ENCODE results near the gene KRTAP10-2.

KRTAP10-2 gene

DNA sequence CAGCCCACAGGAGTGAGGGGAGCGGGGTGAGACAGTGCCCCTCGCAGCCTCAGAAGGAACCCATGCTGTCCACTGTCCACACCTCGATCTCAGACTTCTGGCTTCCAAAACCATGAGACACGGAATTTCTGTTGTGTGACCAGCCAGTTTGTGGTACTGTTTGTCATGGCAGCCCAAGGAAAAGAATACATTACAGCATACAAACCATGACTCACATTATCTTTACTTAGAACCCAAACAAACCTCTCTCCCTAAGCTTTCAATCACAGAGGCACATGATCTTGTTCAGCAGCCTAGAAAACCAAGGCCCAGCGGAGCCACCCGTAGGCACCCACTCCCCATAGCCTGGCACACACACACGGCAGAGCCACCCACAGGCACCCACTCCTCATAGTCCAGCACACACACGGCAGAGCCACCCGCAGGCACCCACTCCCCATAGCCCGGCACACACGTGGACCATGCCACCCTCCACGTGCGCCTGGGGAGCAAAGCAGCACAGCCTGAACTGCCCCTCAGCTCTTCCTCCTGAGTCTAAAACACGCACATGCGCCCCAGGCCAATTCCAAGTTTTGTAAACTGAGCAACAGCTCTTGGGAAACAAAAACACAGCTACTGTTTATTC lies 21.8 kb upstream of the KRTAP10-2 start:
- Histone ChIP-seq H4K20me1 (ENCODE audit: insufficient read depth, low read length) (no peaks in the 10 kb centered on the region), H2AFZ (ENCODE audit: low read depth, low read length) (no peak overlapping the region), H3K9ac (ENCODE audit: low read depth, low read length) (no peak overlapping the region), H3K27me3 (ENCODE audit: insufficient read depth, low read length, poor library complexity) (no peaks in the 10 kb centered on the region), H3K36me3 (ENCODE audit: insufficient read depth, low read length) (no peaks in the 10 kb centered on the region), H3K4me3 (ENCODE audit: low read depth in 1 of 2, low read length in 2 of 2) (no peak overlapping the region), H3K27ac (ENCODE audit: low read length) (no peak overlapping the region), H3K79me2 (ENCODE audit: insufficient read depth, low read length) (no peaks in the 10 kb centered on the region), H3K9me3 (ENCODE audit: insufficient read depth, low read length, severe bottlenecking) (no peaks in the 10 kb centered on the region), H3K4me2 (ENCODE audit: insufficient read depth, low read length) (no peak overlapping the region), H3K4me1 (ENCODE audit: insufficient read depth, low read length) (no peaks in the 10 kb centered on the region)
- no peak for ATAC-seq (ENCODE audit: insufficient read depth, low read depth)
- no peak for DNase-seq
- TF ChIP-seq EZH2 (IDR thresholded peaks at IDR 0.05; ENCODE audit: borderline replicate concordance, low read depth, low read length, severe bottlenecking), result no peak
- TF ChIP-seq, protein P1, sequence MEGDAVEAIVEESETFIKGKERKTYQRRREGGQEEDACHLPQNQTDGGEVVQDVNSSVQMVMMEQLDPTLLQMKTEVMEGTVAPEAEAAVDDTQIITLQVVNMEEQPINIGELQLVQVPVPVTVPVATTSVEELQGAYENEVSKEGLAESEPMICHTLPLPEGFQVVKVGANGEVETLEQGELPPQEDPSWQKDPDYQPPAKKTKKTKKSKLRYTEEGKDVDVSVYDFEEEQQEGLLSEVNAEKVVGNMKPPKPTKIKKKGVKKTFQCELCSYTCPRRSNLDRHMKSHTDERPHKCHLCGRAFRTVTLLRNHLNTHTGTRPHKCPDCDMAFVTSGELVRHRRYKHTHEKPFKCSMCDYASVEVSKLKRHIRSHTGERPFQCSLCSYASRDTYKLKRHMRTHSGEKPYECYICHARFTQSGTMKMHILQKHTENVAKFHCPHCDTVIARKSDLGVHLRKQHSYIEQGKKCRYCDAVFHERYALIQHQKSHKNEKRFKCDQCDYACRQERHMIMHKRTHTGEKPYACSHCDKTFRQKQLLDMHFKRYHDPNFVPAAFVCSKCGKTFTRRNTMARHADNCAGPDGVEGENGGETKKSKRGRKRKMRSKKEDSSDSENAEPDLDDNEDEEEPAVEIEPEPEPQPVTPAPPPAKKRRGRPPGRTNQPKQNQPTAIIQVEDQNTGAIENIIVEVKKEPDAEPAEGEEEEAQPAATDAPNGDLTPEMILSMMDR (IDR thresholded peaks at IDR 0.05; ENCODE audit: borderline replicate concordance, extremely low read depth, low read length, poor library complexity, severe bottlenecking), result no peak

DNA sequence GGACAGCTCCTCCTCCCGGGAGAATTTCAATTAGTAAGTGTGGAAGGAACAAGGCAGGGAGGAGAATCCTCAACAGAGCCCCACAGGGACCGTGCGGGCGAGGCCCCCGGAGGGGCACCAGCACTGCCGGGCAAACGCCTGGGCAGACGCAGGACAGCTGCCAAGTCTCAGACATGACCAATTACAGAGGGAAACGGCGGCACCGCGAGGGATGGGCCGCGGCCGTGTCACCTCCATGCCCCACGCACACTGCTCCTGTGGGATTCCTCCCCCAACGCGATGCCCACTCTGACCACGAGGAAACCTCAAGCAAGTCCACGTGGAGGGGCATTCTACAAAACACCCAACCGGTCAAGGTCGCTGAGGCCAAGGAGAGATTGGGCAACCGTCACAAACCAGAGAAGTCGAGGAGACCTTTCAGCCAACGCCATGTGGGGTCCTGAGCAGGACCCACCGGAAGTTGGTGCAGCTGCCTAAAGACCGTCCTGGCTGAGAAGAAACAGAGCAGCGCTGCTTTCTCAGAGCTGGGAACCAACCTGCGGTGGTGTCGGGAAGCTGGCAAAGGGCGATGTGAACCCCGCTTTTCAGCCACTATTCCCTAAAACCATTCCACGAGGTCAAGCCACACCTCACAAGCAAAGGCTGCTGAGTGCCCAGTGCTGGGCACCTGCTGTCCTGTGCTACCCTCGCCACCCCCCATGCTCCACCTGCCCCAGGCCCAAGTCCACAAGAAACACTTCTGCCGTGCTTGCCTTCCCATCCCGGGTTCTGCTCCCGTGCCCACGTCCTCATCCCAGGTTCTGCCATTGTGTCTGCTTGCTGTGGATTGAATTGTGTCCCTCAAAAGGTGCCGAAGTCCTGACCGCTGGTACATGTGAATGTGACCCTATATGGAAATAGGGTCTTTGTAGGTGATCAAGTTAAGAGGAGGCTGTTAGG lies 20.8 kb upstream of the KRTAP10-2 start:
- Histone ChIP-seq H3K4me3 (ENCODE audit: low read depth in 1 of 2, low read length in 2 of 2) (no peak overlapping the region), H3K9me3 (ENCODE audit: insufficient read depth, low read length, severe bottlenecking) (no peaks in the 10 kb centered on the region), H3K4me2 (ENCODE audit: insufficient read depth, low read length) (no peak overlapping the region), H3K27ac (ENCODE audit: low read length) (no peak overlapping the region), H3K27me3 (ENCODE audit: insufficient read depth, low read length, poor library complexity) (no peaks in the 10 kb centered on the region), H3K79me2 (ENCODE audit: insufficient read depth, low read length) (no peaks in the 10 kb centered on the region), H2AFZ (ENCODE audit: low read depth, low read length) (no peak overlapping the region), H3K9ac (ENCODE audit: low read depth, low read length) (no peak overlapping the region), H3K4me1 (ENCODE audit: insufficient read depth, low read length) (no peaks in the 10 kb centered on the region), H4K20me1 (ENCODE audit: insufficient read depth, low read length) (no peaks in the 10 kb centered on the region), H3K36me3 (ENCODE audit: insufficient read depth, low read length) (no peaks in the 10 kb centered on the region)
- TF ChIP-seq, protein P1 (IDR thresholded peaks at IDR 0.05; ENCODE audit: borderline replicate concordance, extremely low read depth, low read length, poor library complexity, severe bottlenecking), result no peak
- no peak for TF ChIP-seq EZH2 (IDR thresholded peaks at IDR 0.05; ENCODE audit: borderline replicate concordance, low read depth, low read length, severe bottlenecking)
- no peak for ATAC-seq (ENCODE audit: insufficient read depth, low read depth)
- no peak for DNase-seq

DNA sequence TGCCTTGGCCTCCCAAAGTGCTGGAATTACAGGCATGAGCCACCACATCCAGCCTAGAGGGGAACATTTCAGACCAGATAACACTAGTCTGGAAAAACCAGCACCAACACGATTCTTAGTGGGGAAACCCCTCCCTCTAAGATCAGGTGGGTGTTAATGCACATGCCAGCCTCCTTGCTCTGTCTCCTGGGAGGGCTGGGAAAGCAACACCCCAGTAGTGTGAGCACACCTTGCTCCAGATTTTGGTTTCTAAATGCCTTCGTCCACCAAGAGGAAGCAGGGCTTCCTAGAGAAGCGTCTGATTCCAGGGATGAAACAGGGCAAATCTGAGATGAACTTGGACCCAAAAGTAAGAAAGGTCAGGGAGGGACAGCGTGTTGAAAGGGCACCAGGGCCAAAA lies 20.0 kb upstream of the KRTAP10-2 start:
- Histone ChIP-seq H4K20me1 (ENCODE audit: insufficient read depth, low read length) (no peaks in the 10 kb centered on the region), H3K9ac (ENCODE audit: low read depth, low read length) (no peak overlapping the region), H3K9me3 (ENCODE audit: insufficient read depth, low read length, severe bottlenecking) (no peaks in the 10 kb centered on the region), H3K4me3 (ENCODE audit: low read depth in 1 of 2, low read length in 2 of 2) (no peak overlapping the region), H2AFZ (ENCODE audit: low read depth, low read length) (no peak overlapping the region), H3K79me2 (ENCODE audit: insufficient read depth, low read length) (no peaks in the 10 kb centered on the region), H3K27ac (ENCODE audit: low read length) (no peak overlapping the region), H3K27me3 (ENCODE audit: insufficient read depth, low read length, poor library complexity) (no peaks in the 10 kb centered on the region), H3K4me1 (ENCODE audit: insufficient read depth, low read length) (no peaks in the 10 kb centered on the region), H3K36me3 (ENCODE audit: insufficient read depth, low read length) (no peaks in the 10 kb centered on the region), H3K4me2 (ENCODE audit: insufficient read depth, low read length) (no peak overlapping the region)
- no peak for DNase-seq
- TF ChIP-seq EZH2 (IDR thresholded peaks at IDR 0.05; ENCODE audit: borderline replicate concordance, low read depth, low read length, severe bottlenecking), result no peak
- TF ChIP-seq, protein P1 (IDR thresholded peaks at IDR 0.05; ENCODE audit: borderline replicate concordance, extremely low read depth, low read length, poor library complexity, severe bottlenecking), result no peak
- no peak for ATAC-seq (ENCODE audit: insufficient read depth, low read depth)
